H1 (cell line): ENCODE results near the gene NABP2. TPM values are rescaled to one million over a fixed set of nuclear protein-coding genes. Genes with fewer than 3 reads are reported as not detected.

Experiments
- CTCF ChIA-PET: fragments of 300-600 bp; sonication (Branson Sonifier 250); formaldehyde crosslinking; loops from one replicate; lab custom pipeline; 2021; ENCODE audit not compliant: partially characterized antibody; lab: Charles Lee
- POLR2A ChIA-PET: fragments of 300-600 bp; sonication (Branson Sonifier 250); formaldehyde crosslinking; loops from one replicate; lab custom pipeline; 2021; ENCODE audit warnings: inconsistent platforms; ENCODE audit not compliant: partially characterized antibody; lab: Charles Lee
- DNase-seq, 2 experiments: peaks; one replicate each; pipeline versions ENCODE4 v3.0.0 to v3.0.0-alpha.2; 2010 to 2022; ENCODE audit warnings: low spot score in 2 of 2, low read depth in 1 of 2, mixed read lengths in 1 of 2
- FAIRE-seq: peaks from 2 replicates; lab custom pipeline; 2011; peaks lifted over from hg19 to GRCh38; lab: Jason Lieb, UNC
- H2AFZ ChIP-seq: 2 replicates; pipeline ENCODE4 v1.8.1; 2012; ENCODE audit warnings: low read length, inconsistent platforms
- H2AK5ac ChIP-seq: 2 replicates; pipeline ENCODE4 v1.6.1; 2013; ENCODE audit warnings: low read depth, low read length
- H2BK120ac ChIP-seq: replicated peaks from 2 replicates; pipeline ENCODE3; 2013; ENCODE audit warnings: low read depth, low read length, inconsistent platforms
- H2BK12ac ChIP-seq: 2 replicates; pipeline ENCODE4 v1.6.1; 2013; ENCODE audit warnings: low read depth, low read length
- H2BK15ac ChIP-seq: 2 replicates; pipeline ENCODE4 v1.6.1; 2013; ENCODE audit warnings: low read length
- H2BK20ac ChIP-seq: 2 replicates; pipeline ENCODE4 v1.6.1; 2013; ENCODE audit warnings: low read length
- H2BK5ac ChIP-seq: 2 replicates; pipeline ENCODE4 v1.6.1; 2013; ENCODE audit warnings: low read depth, low read length
- H3K14ac ChIP-seq: 2 replicates; pipeline ENCODE4 v1.6.1; 2013; ENCODE audit warnings: inconsistent platforms; ENCODE audit not compliant: insufficient read length
- H3K18ac ChIP-seq: 2 replicates; pipeline ENCODE4 v1.6.1; 2013; ENCODE audit warnings: low read length; ENCODE audit errors: extremely low read depth
- H3K23ac ChIP-seq: 2 replicates; pipeline ENCODE4 v1.6.1; 2013; ENCODE audit warnings: inconsistent platforms; ENCODE audit not compliant: insufficient read length
- H3K23me2 ChIP-seq: 2 replicates; pipeline ENCODE4 v1.6.1; 2013; ENCODE audit warnings: low read depth, low read length
- H3K27ac ChIP-seq: 2 replicates; pipeline ENCODE4 v1.6.1; 2011; ENCODE audit warnings: low read depth, low read length, inconsistent platforms
- H3K27me3 ChIP-seq, 4 experiments: replicated peaks in 1 of 4; 1 replicate in 1 of 4; 2 replicates in 3 of 4; pipeline versions ENCODE4 v1.6.1 to v1.8.1; 2011 to 2013; ENCODE audit warnings: low read length in 3 of 4, mild to moderate bottlenecking in 3 of 4, inconsistent platforms in 2 of 4, mixed read lengths in 2 of 4, moderate library complexity in 1 of 4; ENCODE audit not compliant: control insufficient read depth in 3 of 4, insufficient read depth in 3 of 4; ENCODE audit errors: extremely low read depth in 1 of 4
- H3K36me3 ChIP-seq, 4 experiments: 2 replicates each; pipeline versions ENCODE4 v1.6.1 to v1.8.1; 2011 to 2013; ENCODE audit warnings: mild to moderate bottlenecking in 4 of 4, low read length in 3 of 4, moderate library complexity in 2 of 4, control low read depth in 1 of 4, inconsistent platforms in 1 of 4; ENCODE audit not compliant: insufficient read depth in 4 of 4, control insufficient read depth in 2 of 4
- H3K4ac ChIP-seq: replicated peaks from 2 replicates; pipeline ENCODE3; 2013; ENCODE audit warnings: low read length, low read depth, mixed read lengths, inconsistent platforms; ENCODE audit not compliant: insufficient read length
- H3K4me1 ChIP-seq, 4 experiments: replicated peaks in 1 of 4; 1 replicate in 1 of 4; 2 replicates in 3 of 4; pipeline versions ENCODE4 v1.6.1 to v1.8.1; 2011 to 2013; ENCODE audit warnings: low read length in 3 of 4, inconsistent platforms in 2 of 4, mixed read lengths in 1 of 4; ENCODE audit not compliant: insufficient read depth in 4 of 4, control insufficient read depth in 3 of 4
- H3K4me2 ChIP-seq, 2 experiments: 2 replicates each; pipeline versions ENCODE4 v1.6.1 to v1.8.1; 2011 to 2013; ENCODE audit warnings: low read depth in 2 of 2, low read length in 2 of 2, control low read depth in 1 of 2, inconsistent platforms in 1 of 2, mild to moderate bottlenecking in 1 of 2; ENCODE audit not compliant: insufficient read depth in 1 of 2
- H3K4me3 ChIP-seq, 4 experiments: fragments of 200-600, 300-600 bp in 1 of 4; sonication (generic), shearing (Covaris generic), sonication (Bioruptor Twin) in 1 of 4; 2 replicates each; pipeline versions ENCODE4 v1.5.1 to v1.8.1; 2011 to 2016; ENCODE audit warnings: low read length in 4 of 4, low read depth in 3 of 4, control low read depth in 2 of 4, inconsistent platforms in 2 of 4, mild to moderate bottlenecking in 2 of 4, mixed read lengths in 1 of 4, moderate library complexity in 1 of 4; ENCODE audit not compliant: insufficient read depth in 2 of 4; ENCODE audit errors: extremely low read depth in 1 of 4
- H3K56ac ChIP-seq: replicated peaks from 2 replicates; pipeline ENCODE3; 2013; ENCODE audit warnings: low read depth, mild to moderate bottlenecking, mixed read lengths, low read length, inconsistent platforms; ENCODE audit not compliant: insufficient read length
- H3K79me1 ChIP-seq: 2 replicates; pipeline ENCODE4 v1.6.1; 2013; ENCODE audit warnings: low read depth, low read length, control low read depth
- H3K79me2 ChIP-seq, 2 experiments: 2 replicates each; pipeline versions ENCODE4 v1.6.1 to v1.8.1; 2012 to 2013; ENCODE audit warnings: low read length in 2 of 2, mild to moderate bottlenecking in 2 of 2, inconsistent platforms in 1 of 2; ENCODE audit not compliant: insufficient read depth in 2 of 2, control insufficient read depth in 1 of 2
- H3K9ac ChIP-seq, 4 experiments: replicated peaks in 1 of 4; 1 replicate in 1 of 4; 2 replicates in 3 of 4; pipeline versions ENCODE4 v1.6.1 to v1.8.1; 2011 to 2013; ENCODE audit warnings: low read depth in 3 of 4, low read length in 3 of 4, control low read depth in 2 of 4, mild to moderate bottlenecking in 2 of 4, moderate library complexity in 2 of 4, inconsistent platforms in 1 of 4; ENCODE audit errors: extremely low read depth in 1 of 4
- H3K9me3 ChIP-seq, 2 experiments: 2 replicates each; pipeline versions ENCODE4 v1.6.1 to v1.8.1; 2012 to 2013; ENCODE audit warnings: mild to moderate bottlenecking in 2 of 2, moderate library complexity in 2 of 2, control low read depth in 1 of 2, inconsistent platforms in 1 of 2, low read depth in 1 of 2, low read length in 1 of 2, mixed read lengths in 1 of 2; ENCODE audit not compliant: insufficient read depth in 2 of 2
- H4K20me1 ChIP-seq, 2 experiments: replicated peaks in 1 of 2; 2 replicates each; pipeline versions ENCODE3 to v1.8.1; 2011 to 2013; ENCODE audit warnings: inconsistent platforms in 2 of 2, low read length in 2 of 2, mild to moderate bottlenecking in 1 of 2; ENCODE audit not compliant: insufficient read depth in 2 of 2, control insufficient read depth in 1 of 2
- H4K5ac ChIP-seq: 2 replicates; pipeline ENCODE4 v1.6.1; 2013; ENCODE audit warnings: low read length, low read depth, mixed read lengths, inconsistent platforms; ENCODE audit not compliant: insufficient read length
- H4K8ac ChIP-seq: 2 replicates; pipeline ENCODE4 v1.8.0; 2013; ENCODE audit warnings: mild to moderate bottlenecking, moderate library complexity, low read length, inconsistent platforms; ENCODE audit not compliant: insufficient read depth; ENCODE audit errors: extremely low read depth
- H4K91ac ChIP-seq: replicated peaks from 2 replicates; pipeline ENCODE3; 2013; ENCODE audit warnings: low read length, mixed read lengths, inconsistent platforms; ENCODE audit not compliant: insufficient read length
- BACH1 ChIP-seq: IDR thresholded peaks from 2 replicates; pipeline ENCODE4 v1.6.1; 2012; ENCODE audit warnings: low read length, improper control_type of control experiment
- SIN3A ChIP-seq, 2 experiments: IDR thresholded peaks in 1 of 2; conservative IDR thresholded peaks in 1 of 2; 2 replicates each; pipeline ENCODE4 v1.6.1; 2011 to 2012; ENCODE audit warnings: low read length in 2 of 2, improper control_type of control experiment in 1 of 2, low read depth in 1 of 2, mild to moderate bottlenecking in 1 of 2
- TAF1 ChIP-seq: IDR thresholded peaks from 2 replicates; pipeline ENCODE4 v1.6.1; 2011; ENCODE audit warnings: mild to moderate bottlenecking, low read depth, low read length
- TAF7 ChIP-seq: optimal IDR thresholded peaks from 2 replicates; pipeline ENCODE3; 2011; ENCODE audit warnings: low read depth, mild to moderate bottlenecking, inconsistent platforms, low read length, moderate library complexity, borderline replicate concordance
- TCF12 ChIP-seq: IDR thresholded peaks from 2 replicates; pipeline ENCODE4 v1.6.1; 2011; ENCODE audit warnings: low read depth, mild to moderate bottlenecking, low read length
- WGBS, 2 experiments: shearing (Covaris generic) in 1 of 2; methylation state at CpG; one replicate each; pipeline versions ENCODE4 v1.1.6 to v1.1.7; 2013 to 2015; ENCODE audit warnings: low lambda C conversion rate in 2 of 2, mixed read lengths in 2 of 2, inconsistent platforms in 1 of 2, low coverage in 1 of 2, missing lambda C conversion rate in 1 of 2; ENCODE audit not compliant: insufficient replicate concordance in 2 of 2, insufficient coverage in 1 of 2, insufficient read length in 1 of 2; ENCODE audit errors: extremely low coverage in 1 of 2, missing lambda C conversion rate in 1 of 2; 5-methylcytosine and 5-hydroxymethylcytosine counted together
- polyA plus RNA-seq, 7 experiments: library from polyadenylated mRNA; depleted of rRNA in 3 of 7; stranded (reverse) in 5 of 7; unstranded in 2 of 7; fragments of >200 nt in 5 of 7; fragments of 200-250 nt in 2 of 7; gene quantifications; 1 replicate in 5 of 7; 2 replicates in 1 of 7; 4 replicates in 1 of 7; pipeline versions ENCODE4 v1.2.1 to v1.2.3, GENCODE V29; 2011 to 2013; ENCODE audit warnings: missing spikeins in 2 of 7, mixed read lengths in 2 of 7
- total RNA-seq: library from RNA; stranded (reverse); fragmentation: NEBNext Ultra II Directional; extraction: Animal tissue kit (Norgen Biotek cat#: 25700); gene quantifications from 2 replicates; pipeline ENCODE4 v1.2.1, GENCODE V29; 2021

The NABP2 gene
- total and polyA plus RNA-seq, 2 of the 8 experiments (the other 6 are each of a cell fraction or from before 2014, with no cell fraction given) = 58.1 to 67.5 TPM

DNA sequence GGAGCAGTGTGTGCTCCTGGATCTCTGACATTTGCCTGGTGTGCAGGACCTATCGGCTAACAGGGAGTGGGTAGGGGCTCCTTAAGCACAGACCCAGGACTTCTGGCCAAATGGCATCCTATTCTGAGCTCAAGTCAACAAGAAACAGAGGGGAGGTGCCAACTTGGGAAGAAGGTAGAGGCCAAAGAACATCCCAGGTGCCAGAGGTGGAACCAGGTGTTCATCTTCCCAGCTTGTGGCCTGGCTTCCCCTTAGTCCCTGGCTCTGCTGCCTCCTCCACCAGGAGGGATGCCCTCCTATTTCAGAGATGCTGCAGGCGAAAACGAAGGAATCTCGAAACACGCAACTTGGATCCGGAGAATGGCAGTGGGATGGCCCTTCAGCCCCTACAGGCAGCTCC is 11.9 kb downstream of the NABP2 start:
- no peak overlapping the region for H4K5ac ChIP-seq
- no peak overlapping the region for H4K8ac ChIP-seq
- H3K56ac ChIP-seq = no peak overlapping the region
- no peak overlapping the region for H2BK5ac ChIP-seq
- no peak overlapping the region for H3K14ac ChIP-seq
- H3K27me3 ChIP-seq = 0 out of 7 replicates have a peak, but pooled peaks cover 0 to 2% (median 0%) of the 10 kb centered on the region in 4 experiments
- 96% methylated on average over 6 of the region's 6 CpGs; no CpG with 5 or more reads in 1 of the 2 experiments for WGBS, 2 experiments
- no peak overlapping the region for H3K23ac ChIP-seq
- H3K4me3 ChIP-seq = no peak overlapping the region
- no peak for DNase-seq
- peaks cover 0 to 4% (median 2%) of the 10 kb centered on the region in 4 experiments; a peak in 4 of 7 replicates for H3K4me1 ChIP-seq
- H2BK20ac ChIP-seq = no peak overlapping the region
- no peaks in the 10 kb centered on the region for H3K9me3 ChIP-seq
- no peak overlapping the region for H2BK120ac ChIP-seq
- H3K79me2 ChIP-seq = no peaks in the 10 kb centered on the region
- H3K27ac ChIP-seq = no peak overlapping the region
- no peak for FAIRE-seq
- TF ChIP-seq TAF1 (no peak), SIN3A (conservative IDR thresholded peaks at IDR 0.05 in 1 of 2, IDR thresholded peaks at IDR 0.05 in 1 of 2; ENCODE audit: low read depth in 1 of 2, low read length in 2 of 2) (no peak), TAF7 (no peak), BACH1 (no peak), TCF12 (no peak)
- no peaks in the 10 kb centered on the region for H3K79me1 ChIP-seq
- H3K4me2 ChIP-seq = no peak overlapping the region
- H3K9ac ChIP-seq = no peak overlapping the region
- H2BK12ac ChIP-seq = no peak overlapping the region
- H3K4ac ChIP-seq = no peak overlapping the region
- H2BK15ac ChIP-seq = no peak overlapping the region
- H3K36me3 ChIP-seq = peaks cover 0 to 4% (median 2%) of the 10 kb centered on the region in 4 experiments; a peak in 2 of 8 replicates
- POLR2A ChIA-PET = interaction anchor here (1.0 to 8.6 kb wide), 14 partner anchors 8 to 157 kb away, joined by 3 to 65 read pairs (median 6); partner anchors contain the start of genes ANKRD52, COQ10A, ERBB3 and ESYT1
- CTCF ChIA-PET = interaction anchor here (0.9 to 3.1 kb wide), 9 partner anchors 9 to 46 kb away, joined by 3 to 22 read pairs (median 4); partner anchors contain the start of genes ANKRD52 and RNF41
- H2AK5ac ChIP-seq = no peak overlapping the region
- H2AFZ ChIP-seq = no peak overlapping the region
- no peak overlapping the region for H3K18ac ChIP-seq
- peaks cover 0 to 3% of the 10 kb centered on the region in 2 experiments for H4K20me1 ChIP-seq
- no peak overlapping the region for H4K91ac ChIP-seq
- H3K23me2 ChIP-seq = no peaks in the 10 kb centered on the region
